HL-60 (cell line): ENCODE measurements around the gene HOOK2.

Source experiments
- DNase-seq, 2 experiments: peaks; one replicate each; pipeline ENCODE4 v3.0.0-alpha.2; 2010 to 2020; ENCODE audit warnings: low read depth in 1 of 2, low spot score in 1 of 2
- H3K27ac ChIP-seq: fragments of 250-450 bp; sonication (Bioruptor Pico); replicated peaks from 2 replicates; pipeline ENCODE4 v1.5.1; 2020; ENCODE audit warnings: mild to moderate bottlenecking, moderate library complexity
- H3K27me3 ChIP-seq: fragments of 250-450 bp; sonication (Bioruptor Pico); 2 replicates; pipeline ENCODE4 v1.5.1; 2021; ENCODE audit warnings: mild to moderate bottlenecking, moderate library complexity; ENCODE audit not compliant: insufficient read depth, poor library complexity, severe bottlenecking
- H3K4me3 ChIP-seq: replicated peaks from 2 replicates; pipeline ENCODE4 v1.5.1; 2011; ENCODE audit warnings: mild to moderate bottlenecking, control low read depth, low read length; ENCODE audit not compliant: insufficient read depth
- GABPA ChIP-seq: IDR thresholded peaks from 2 replicates; pipeline ENCODE4 v1.6.1; 2012; ENCODE audit warnings: low read depth
- POLR2AphosphoS5 ChIP-seq: IDR thresholded peaks from 2 replicates; pipeline ENCODE4 v1.6.1; 2012; ENCODE audit warnings: low read depth
- SPI1 ChIP-seq: IDR thresholded peaks from 2 replicates; pipeline ENCODE4 v1.6.1; 2012; ENCODE audit warnings: low read depth, mild to moderate bottlenecking, borderline replicate concordance
- TF ChIP-seq, protein P1 (sequence below): IDR thresholded peaks from one replicate; pipeline ENCODE4 v1.5.1; 2011; ENCODE audit warnings: low read length, control low read depth, inconsistent platforms; ENCODE audit not compliant: insufficient read depth
- TF ChIP-seq, protein P2 (sequence below): IDR thresholded peaks from 2 replicates; pipeline ENCODE4 v1.6.1; 2012; ENCODE audit warnings: low read depth; ENCODE audit not compliant: insufficient replicate concordance

Gene HOOK2

DNA sequence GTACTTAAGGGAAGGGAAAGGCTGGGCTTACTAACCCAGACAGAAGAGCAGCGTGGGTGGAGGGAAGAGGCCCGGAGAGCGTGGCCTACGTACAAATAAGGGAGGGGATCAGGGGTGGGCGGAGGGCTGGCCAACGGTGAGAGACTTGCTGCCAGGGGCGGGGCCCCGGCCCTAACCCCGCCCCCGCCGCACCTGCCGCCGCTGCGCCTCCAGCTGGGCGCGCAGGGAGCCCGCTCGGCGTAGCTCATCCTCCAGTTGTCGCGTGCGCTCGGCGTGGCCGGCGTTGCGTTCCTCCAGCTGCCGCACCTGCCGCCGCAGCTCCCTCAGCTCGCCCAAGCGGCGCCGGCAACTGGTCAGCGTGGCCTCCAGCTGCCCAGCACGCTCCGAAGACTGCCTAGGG lies 5.7 kb downstream of the HOOK2 start:
- H3K27me3 ChIP-seq: no peaks in the 10 kb centered on the region
- H3K27ac ChIP-seq: no peak overlapping the region
- no peak for TF ChIP-seq POLR2AphosphoS5
- TF ChIP-seq, protein P1, sequence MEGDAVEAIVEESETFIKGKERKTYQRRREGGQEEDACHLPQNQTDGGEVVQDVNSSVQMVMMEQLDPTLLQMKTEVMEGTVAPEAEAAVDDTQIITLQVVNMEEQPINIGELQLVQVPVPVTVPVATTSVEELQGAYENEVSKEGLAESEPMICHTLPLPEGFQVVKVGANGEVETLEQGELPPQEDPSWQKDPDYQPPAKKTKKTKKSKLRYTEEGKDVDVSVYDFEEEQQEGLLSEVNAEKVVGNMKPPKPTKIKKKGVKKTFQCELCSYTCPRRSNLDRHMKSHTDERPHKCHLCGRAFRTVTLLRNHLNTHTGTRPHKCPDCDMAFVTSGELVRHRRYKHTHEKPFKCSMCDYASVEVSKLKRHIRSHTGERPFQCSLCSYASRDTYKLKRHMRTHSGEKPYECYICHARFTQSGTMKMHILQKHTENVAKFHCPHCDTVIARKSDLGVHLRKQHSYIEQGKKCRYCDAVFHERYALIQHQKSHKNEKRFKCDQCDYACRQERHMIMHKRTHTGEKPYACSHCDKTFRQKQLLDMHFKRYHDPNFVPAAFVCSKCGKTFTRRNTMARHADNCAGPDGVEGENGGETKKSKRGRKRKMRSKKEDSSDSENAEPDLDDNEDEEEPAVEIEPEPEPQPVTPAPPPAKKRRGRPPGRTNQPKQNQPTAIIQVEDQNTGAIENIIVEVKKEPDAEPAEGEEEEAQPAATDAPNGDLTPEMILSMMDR: no peak
- no peak for DNase-seq
- H3K4me3 ChIP-seq: no peak overlapping the region

DNA sequence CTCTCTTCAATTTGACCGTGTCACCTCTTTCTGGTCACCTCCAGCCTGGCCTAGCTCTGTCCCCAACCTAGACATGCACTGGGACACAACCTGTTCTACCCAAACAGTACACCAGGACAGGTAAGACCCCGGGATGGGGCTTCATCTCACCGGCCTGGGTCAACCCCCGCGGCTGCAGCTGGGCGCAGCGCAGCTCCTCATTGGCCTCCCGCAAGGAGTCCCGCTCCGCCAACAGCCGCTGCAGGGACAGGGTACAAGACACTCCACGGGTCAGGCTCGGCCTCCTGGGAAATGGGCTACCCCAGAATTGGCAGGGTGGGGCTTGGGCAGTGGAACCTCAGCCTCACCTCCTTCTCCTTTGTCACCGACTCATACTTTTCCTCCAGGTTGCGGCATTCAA lies 7.7 kb downstream of the HOOK2 start:
- no peak for TF ChIP-seq SPI1
- TF ChIP-seq, protein P1: no peak
- TF ChIP-seq, protein P2, sequence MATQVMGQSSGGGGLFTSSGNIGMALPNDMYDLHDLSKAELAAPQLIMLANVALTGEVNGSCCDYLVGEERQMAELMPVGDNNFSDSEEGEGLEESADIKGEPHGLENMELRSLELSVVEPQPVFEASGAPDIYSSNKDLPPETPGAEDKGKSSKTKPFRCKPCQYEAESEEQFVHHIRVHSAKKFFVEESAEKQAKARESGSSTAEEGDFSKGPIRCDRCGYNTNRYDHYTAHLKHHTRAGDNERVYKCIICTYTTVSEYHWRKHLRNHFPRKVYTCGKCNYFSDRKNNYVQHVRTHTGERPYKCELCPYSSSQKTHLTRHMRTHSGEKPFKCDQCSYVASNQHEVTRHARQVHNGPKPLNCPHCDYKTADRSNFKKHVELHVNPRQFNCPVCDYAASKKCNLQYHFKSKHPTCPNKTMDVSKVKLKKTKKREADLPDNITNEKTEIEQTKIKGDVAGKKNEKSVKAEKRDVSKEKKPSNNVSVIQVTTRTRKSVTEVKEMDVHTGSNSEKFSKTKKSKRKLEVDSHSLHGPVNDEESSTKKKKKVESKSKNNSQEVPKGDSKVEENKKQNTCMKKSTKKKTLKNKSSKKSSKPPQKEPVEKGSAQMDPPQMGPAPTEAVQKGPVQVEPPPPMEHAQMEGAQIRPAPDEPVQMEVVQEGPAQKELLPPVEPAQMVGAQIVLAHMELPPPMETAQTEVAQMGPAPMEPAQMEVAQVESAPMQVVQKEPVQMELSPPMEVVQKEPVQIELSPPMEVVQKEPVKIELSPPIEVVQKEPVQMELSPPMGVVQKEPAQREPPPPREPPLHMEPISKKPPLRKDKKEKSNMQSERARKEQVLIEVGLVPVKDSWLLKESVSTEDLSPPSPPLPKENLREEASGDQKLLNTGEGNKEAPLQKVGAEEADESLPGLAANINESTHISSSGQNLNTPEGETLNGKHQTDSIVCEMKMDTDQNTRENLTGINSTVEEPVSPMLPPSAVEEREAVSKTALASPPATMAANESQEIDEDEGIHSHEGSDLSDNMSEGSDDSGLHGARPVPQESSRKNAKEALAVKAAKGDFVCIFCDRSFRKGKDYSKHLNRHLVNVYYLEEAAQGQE: no peak
- TF ChIP-seq GABPA: no peak
- TF ChIP-seq POLR2AphosphoS5: no peak
- no peak for DNase-seq
- Histone ChIP-seq H3K27me3 (no peaks in the 10 kb centered on the region), H3K4me3 (no peak overlapping the region), H3K27ac (no peak overlapping the region)

DNA sequence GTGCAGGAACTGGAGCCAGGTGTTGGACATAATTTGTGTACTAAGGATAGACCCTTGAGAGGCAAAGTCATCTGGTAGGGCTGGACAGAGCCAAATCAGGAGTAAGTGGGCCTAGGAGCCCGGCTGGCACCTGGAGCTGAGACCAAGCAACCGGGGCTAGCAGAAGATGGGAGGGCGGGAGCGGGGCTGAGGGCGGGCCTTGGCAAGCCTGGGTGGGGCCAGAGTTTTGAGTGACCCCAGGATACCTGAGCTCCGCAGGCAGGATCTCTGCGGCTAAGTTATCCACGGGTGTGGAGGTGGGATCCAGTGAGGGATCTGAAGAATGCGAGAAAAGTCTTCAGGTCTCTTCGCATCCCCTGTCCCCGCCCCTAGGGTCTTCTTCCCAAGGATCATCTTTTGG lies 8.2 kb downstream of the HOOK2 start:
- Histone ChIP-seq H3K27me3 (no peaks in the 10 kb centered on the region), H3K27ac (no peak overlapping the region), H3K4me3 (no peak overlapping the region)
- no peak for DNase-seq
- TF ChIP-seq, protein P2: no peak
- TF ChIP-seq POLR2AphosphoS5: no peak
- TF ChIP-seq GABPA: no peak
- no peak for TF ChIP-seq SPI1
- TF ChIP-seq, protein P1: no peak

DNA sequence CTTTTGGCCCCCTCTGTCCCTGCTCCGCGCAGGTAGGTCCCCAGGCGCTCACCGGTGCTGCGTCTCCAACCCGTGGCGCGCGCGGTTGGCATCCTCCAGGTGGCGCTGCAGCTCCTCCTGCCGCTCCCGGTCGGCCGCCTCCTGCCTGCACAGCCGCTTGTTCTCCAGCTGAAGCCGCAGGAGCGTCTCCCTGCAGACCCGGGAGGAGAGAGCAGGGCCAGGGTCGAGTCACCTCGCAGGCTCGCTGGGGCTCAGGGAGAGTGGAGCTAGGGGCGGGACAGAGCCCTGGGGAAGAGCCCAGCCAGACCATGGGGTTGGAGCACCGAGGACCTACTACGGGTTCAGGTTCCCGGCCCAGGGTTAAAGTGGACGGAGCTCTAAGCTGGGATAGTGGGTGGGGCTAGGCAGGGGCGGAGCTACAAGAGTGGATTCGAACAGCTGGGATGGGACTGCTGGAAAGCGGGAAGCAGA lies 9.3 kb downstream of the HOOK2 start:
- Histone ChIP-seq H3K4me3 (peak overlapping the region; percentile 35), H3K27ac (no peak overlapping the region), H3K27me3 (no peaks in the 10 kb centered on the region)
- TF ChIP-seq SPI1: no peak
- TF ChIP-seq, protein P2: no peak
- TF ChIP-seq POLR2AphosphoS5: no peak
- TF ChIP-seq, protein P1: peak; percentile 59
- no peak for TF ChIP-seq GABPA
- peak in 1 of 2 experiments; percentile 87 for DNase-seq
